ENCODE data around the gene ITGB3. TPM values are rescaled to one million over a fixed set of nuclear protein-coding genes. Genes with fewer than 3 reads are reported as not detected.

Gene ITGB3
- total and polyA plus RNA-seq, 2 of the 4 experiments (the other 2 are of a cell fraction) = 9.8 to 17.6 TPM

GRCh38 chr17:47338026-47338425 lies 84.4 kb downstream of the ITGB3 start:
- Histone ChIP-seq H3K27ac (ENCODE audit: insufficient read depth, low read length) (no peak overlapping the region), H2AK5ac (ENCODE audit: low read depth, low read length) (no peak overlapping the region), H3K9ac (ENCODE audit: low read depth, low read length) (no peak overlapping the region), H4K8ac (ENCODE audit: low read depth in 2 of 2, low read length in 2 of 2) (no peak overlapping the region), H3K27me3 (ENCODE audit: control insufficient read depth, insufficient read depth, low read length) (no peaks in the 10 kb centered on the region), H2BK20ac (ENCODE audit: low read depth, low read length) (no peak overlapping the region), H3K23ac (ENCODE audit: low read depth, low read length) (no peak overlapping the region), H4K5ac (ENCODE audit: low read depth, low read length) (no peak overlapping the region), H3K4ac (ENCODE audit: low read depth, low read length) (no peak overlapping the region), H3K4me3 (ENCODE audit: insufficient read depth, low read depth, low read length) (no peak overlapping the region), H3K56ac (ENCODE audit: extremely low read depth, insufficient read depth, low read length) (no peak overlapping the region), H4K91ac (ENCODE audit: insufficient read depth, low read depth, low read length) (no peak overlapping the region), H3K14ac (replicated peaks; ENCODE audit: low read depth, low read length) (no peak overlapping the region), H3K4me2 (ENCODE audit: low read depth, low read length) (no peak overlapping the region), H3K18ac (ENCODE audit: low read depth, low read length) (no peak overlapping the region), H3K9me3 (ENCODE audit: control insufficient read depth, insufficient read depth, low read length) (no peaks in the 10 kb centered on the region), H4K20me1 (ENCODE audit: insufficient read depth, low read length) (no peaks in the 10 kb centered on the region), H3K36me3 (ENCODE audit: control insufficient read depth, insufficient read depth, low read length) (no peaks in the 10 kb centered on the region), H2AK9ac (replicated peaks; ENCODE audit: low read depth, low read length, poor library complexity) (no peak overlapping the region), H2AFZ (replicated peaks; ENCODE audit: low read length, poor library complexity) (no peak overlapping the region), H3K9me1 (ENCODE audit: insufficient read depth, low read length) (no peaks in the 10 kb centered on the region), H2BK15ac (ENCODE audit: low read depth, low read length) (no peak overlapping the region), H3K79me1 (ENCODE audit: low read depth in 1 of 2, low read length in 2 of 2) (no peaks in the 10 kb centered on the region), H3K4me1 (ENCODE audit: control insufficient read depth, insufficient read depth, low read length) (no peaks in the 10 kb centered on the region), H2BK120ac (ENCODE audit: low read depth, low read length) (no peak overlapping the region), H2BK5ac (ENCODE audit: low read depth, low read length, poor library complexity, severe bottlenecking) (no peak overlapping the region)
- intact Hi-C loops (cut with micrococcal nuclease) = no loop called here
- in situ Hi-C loops (cut with MboI; ENCODE audit: low sequenced_read_pairs) = no loop called here
- ChIA-PET POLR2A (ENCODE audit: unreplicated experiment) (no interaction called here), CTCF (no interaction called here)
- ATAC-seq (ENCODE audit: low read depth) (no peak), DNase-seq (no peak)
- TF ChIP-seq RAD21 (IDR thresholded peaks at IDR 0.05; ENCODE audit: low read length) (no peak), MXI1 (IDR thresholded peaks at IDR 0.05; ENCODE audit: borderline replicate concordance, low read depth, low read length) (no peak), SMC3 (IDR thresholded peaks at IDR 0.05; ENCODE audit: low read depth, low read length) (no peak), FOS (IDR thresholded peaks at IDR 0.05; ENCODE audit: low read depth, low read length) (no peak), POLR2A (IDR thresholded peaks at IDR 0.05; ENCODE audit: low read depth, low read length) (no peak), CTCF (conservative IDR thresholded peaks at IDR 0.05; ENCODE audit: low read depth, low read length) (no peak), USF2 (IDR thresholded peaks at IDR 0.05; ENCODE audit: low read depth, low read length) (no peak), MAZ (IDR thresholded peaks at IDR 0.05; ENCODE audit: borderline replicate concordance, low read depth, low read length) (no peak), RCOR1 (IDR thresholded peaks at IDR 0.05; ENCODE audit: insufficient replicate concordance, low read length) (no peak), MAFK (IDR thresholded peaks at IDR 0.05; ENCODE audit: low read depth, low read length) (no peak), BHLHE40 (IDR thresholded peaks at IDR 0.05; ENCODE audit: low read depth, low read length) (no peak), RFX5 (IDR thresholded peaks at IDR 0.05; ENCODE audit: low read depth, low read length) (no peak), NFE2L2 (IDR thresholded peaks at IDR 0.05; ENCODE audit: low read depth, low read length) (no peak), ELK1 (IDR thresholded peaks at IDR 0.05; ENCODE audit: borderline replicate concordance, low read depth, low read length) (no peak), CEBPB (IDR thresholded peaks at IDR 0.05; ENCODE audit: low read depth, low read length) (no peak), CHD1 (IDR thresholded peaks at IDR 0.05; ENCODE audit: low read depth, low read length) (no peak)
- BruUV-seq (replicated peaks) = no TSS peak
- dilution Hi-C loops (cut with HindIII; ENCODE audit: low sequenced_read_pairs, unreplicated experiment) = no loop called here
- no CpG with 5 or more reads among the region's 3 CpGs for WGBS, 2 experiments (ENCODE audit: extremely low coverage in 2 of 2, insufficient read length in 1 of 2)
